A673 (cell line): Measurements from ENCODE around the gene PTGES2. TPM values are rescaled to one million over a fixed set of nuclear protein-coding genes. Genes with fewer than 3 reads are reported as not detected.
A peak's percentile ranks its signal among the peaks of the same experiment; 100 is the strongest.

Experiments
- Bru-seq: library from RNA; stranded (reverse); fragments of 400-500 nt; gene quantifications from one replicate; lab custom pipeline; 2021; lab: Mats Ljungman, UMichigan
- BruChase-seq, 2 experiments: library from RNA; stranded (reverse); fragments of 400-500 nt; gene quantifications; one replicate each; lab custom pipeline; 2021; lab: Mats Ljungman, UMichigan
- BruUV-seq: library from RNA; stranded (reverse); fragments of 400-500 nt; replicated peaks from 2 replicates; lab custom pipeline; 2021; lab: Mats Ljungman, UMichigan
- CTCF ChIA-PET: fragments of 300-600 bp; sonication (Branson Sonifier 250); formaldehyde crosslinking; loops from one replicate; lab custom pipeline; 2022; ENCODE audit warnings: antibody characterized with exemption; lab: Charles Lee
- POLR2A ChIA-PET: fragments of 300-600 bp; sonication (Branson Sonifier 250); formaldehyde crosslinking; loops from one replicate; lab custom pipeline; 2022; ENCODE audit warnings: antibody characterized with exemption; ENCODE audit not compliant: low non-redundant PET; lab: Charles Lee
- DNase-seq: peaks from one replicate; pipeline ENCODE4 v3.0.0-alpha.2; 2015; ENCODE audit warnings: low spot score
- H3K27ac ChIP-seq: fragments of 200-600 bp; sonication (generic); 2 replicates; pipeline ENCODE4 v1.5.1; 2016; ENCODE audit warnings: mixed run types, low read depth, mild to moderate bottlenecking, mixed read lengths, antibody characterized with exemption, low read length; ENCODE audit not compliant: poor library complexity, severe bottlenecking
- H3K27me3 ChIP-seq: fragments of 200-600 bp; sonication (generic); replicated peaks from 2 replicates; pipeline ENCODE4 v1.6.1; 2017; ENCODE audit warnings: mixed run types, low read depth, mild to moderate bottlenecking, mixed read lengths, antibody characterized with exemption, low read length; ENCODE audit not compliant: insufficient read depth, poor library complexity
- H3K36me3 ChIP-seq: fragments of 200-600 bp; sonication (generic); 2 replicates; pipeline ENCODE4 v1.6.1; 2016; ENCODE audit warnings: mixed run types, mild to moderate bottlenecking, mixed read lengths, antibody characterized with exemption, low read length; ENCODE audit not compliant: insufficient read depth, poor library complexity, severe bottlenecking
- H3K4me1 ChIP-seq: fragments of 200-600 bp; sonication (generic); 2 replicates; pipeline ENCODE4 v1.6.1; 2017; ENCODE audit warnings: mixed run types, mild to moderate bottlenecking, mixed read lengths, antibody characterized with exemption, low read length; ENCODE audit not compliant: insufficient read depth, poor library complexity, severe bottlenecking
- H3K4me3 ChIP-seq: fragments of 200-600 bp; sonication (generic); 2 replicates; pipeline ENCODE4 v1.5.1; 2016; ENCODE audit warnings: low read depth, mixed run types, mild to moderate bottlenecking, mixed read lengths, low read length; ENCODE audit not compliant: poor library complexity, severe bottlenecking
- H3K9me3 ChIP-seq: fragments of 200-600 bp; sonication (generic); 2 replicates; pipeline ENCODE4 v1.6.1; 2016; ENCODE audit warnings: mixed run types, low read depth, mild to moderate bottlenecking, mixed read lengths, antibody characterized with exemption, low read length; ENCODE audit not compliant: poor library complexity, severe bottlenecking
- EZH2 ChIP-seq: fragments of 200-600 bp; sonication (generic); IDR thresholded peaks from 2 replicates; pipeline ENCODE4 v1.6.1; 2017; ENCODE audit warnings: borderline replicate concordance, low read depth, mild to moderate bottlenecking, mixed read lengths, antibody characterized with exemption, low read length; ENCODE audit not compliant: poor library complexity, severe bottlenecking
- intact Hi-C: fragments of 100-400 bp; cut with micrococcal nuclease; formaldehyde crosslinking; loops from one replicate; pipeline ENCODE4 v1.10.0; 2022; ENCODE audit not compliant: unreplicated experiment
- long read RNA-seq: library from polyadenylated mRNA; stranded (forward); transcript quantifications from one replicate; pipeline ENCODE4 v2.0.0, GENCODE V29; 2022
- total RNA-seq: library from RNA; stranded (reverse); gene quantifications from 2 replicates; pipeline ENCODE4 v1.2.3, GENCODE V29; 2021
- TF ChIP-seq, protein P1 (sequence below): fragments of 300-800, 200-600 bp; sonication (generic); conservative IDR thresholded peaks from 2 replicates; pipeline ENCODE4 v1.5.1; 2017; ENCODE audit warnings: low read depth, mild to moderate bottlenecking, antibody characterized with exemption, low read length, moderate library complexity, mixed read lengths

PTGES2 gene
- 120 and 122 TPM in 2 replicates for total RNA-seq
- Bru-seq, nascent RNA: percentile 68 among the genes with signal in this experiment
- percentile 71 among the genes with signal in this experiment for BruChase-seq, experiment 1, labeled RNA remaining after a 2-hour chase
- BruChase-seq, experiment 2, labeled RNA remaining after a 6-hour chase: percentile 79 among the genes with signal in this experiment
- long read RNA-seq, transcript PTGES2-202 (7 exons, 2,331 nt): major isoform, 334 of 455 reads
- long read RNA-seq, partial matches to known transcripts: 50 of 455 reads
- long read RNA-seq, other reads (novel, unspliced or antisense): 67 of 455 reads

DNA sequence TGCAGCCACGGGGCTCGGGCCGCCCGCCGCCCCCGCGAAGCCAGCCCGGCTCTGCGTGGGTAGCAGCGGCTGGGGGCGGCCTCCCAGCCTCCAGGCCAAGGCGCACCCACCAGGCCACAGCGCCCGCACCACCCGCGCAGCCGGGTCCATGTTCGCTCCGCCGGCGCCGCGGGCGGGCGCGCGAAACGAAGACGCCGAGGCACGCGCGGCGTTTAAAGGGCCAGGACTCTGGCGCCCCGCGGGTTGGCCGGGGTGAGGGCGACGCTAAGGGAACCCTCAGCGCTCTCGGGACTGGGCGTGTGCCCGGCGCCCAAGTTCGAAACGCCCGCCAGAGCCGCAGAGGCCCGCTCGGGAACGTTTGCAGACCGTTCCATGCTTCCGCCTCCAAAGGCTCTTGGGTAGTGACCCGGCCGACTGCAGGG, at the start of gene PTGES2:
PTGES2 (minus strand) TSS at position 162 of the 422 bp plus-strand sequence; CDS start at position 150, 12 bp downstream.
- H3K4me1 ChIP-seq: peaks cover 20% of the 10 kb centered on the region
- intact Hi-C loops: no loop called here
- ChIA-PET CTCF (no interaction called here), POLR2A (no interaction called here)
- peak within 1 kb of the TSS; percentile 95 for H3K4me3 ChIP-seq
- H3K27me3 ChIP-seq: no peaks in the 10 kb centered on the region
- TF ChIP-seq, protein P1, sequence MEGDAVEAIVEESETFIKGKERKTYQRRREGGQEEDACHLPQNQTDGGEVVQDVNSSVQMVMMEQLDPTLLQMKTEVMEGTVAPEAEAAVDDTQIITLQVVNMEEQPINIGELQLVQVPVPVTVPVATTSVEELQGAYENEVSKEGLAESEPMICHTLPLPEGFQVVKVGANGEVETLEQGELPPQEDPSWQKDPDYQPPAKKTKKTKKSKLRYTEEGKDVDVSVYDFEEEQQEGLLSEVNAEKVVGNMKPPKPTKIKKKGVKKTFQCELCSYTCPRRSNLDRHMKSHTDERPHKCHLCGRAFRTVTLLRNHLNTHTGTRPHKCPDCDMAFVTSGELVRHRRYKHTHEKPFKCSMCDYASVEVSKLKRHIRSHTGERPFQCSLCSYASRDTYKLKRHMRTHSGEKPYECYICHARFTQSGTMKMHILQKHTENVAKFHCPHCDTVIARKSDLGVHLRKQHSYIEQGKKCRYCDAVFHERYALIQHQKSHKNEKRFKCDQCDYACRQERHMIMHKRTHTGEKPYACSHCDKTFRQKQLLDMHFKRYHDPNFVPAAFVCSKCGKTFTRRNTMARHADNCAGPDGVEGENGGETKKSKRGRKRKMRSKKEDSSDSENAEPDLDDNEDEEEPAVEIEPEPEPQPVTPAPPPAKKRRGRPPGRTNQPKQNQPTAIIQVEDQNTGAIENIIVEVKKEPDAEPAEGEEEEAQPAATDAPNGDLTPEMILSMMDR: no peak
- TF ChIP-seq EZH2: no peak
- no TSS peak for BruUV-seq
- H3K27ac ChIP-seq: peak within 1 kb of the TSS; percentile 96
- peak; percentile 93 for DNase-seq
- peaks cover 13% of the 10 kb centered on the region for H3K36me3 ChIP-seq
- no peaks in the 10 kb centered on the region for H3K9me3 ChIP-seq

DNA sequence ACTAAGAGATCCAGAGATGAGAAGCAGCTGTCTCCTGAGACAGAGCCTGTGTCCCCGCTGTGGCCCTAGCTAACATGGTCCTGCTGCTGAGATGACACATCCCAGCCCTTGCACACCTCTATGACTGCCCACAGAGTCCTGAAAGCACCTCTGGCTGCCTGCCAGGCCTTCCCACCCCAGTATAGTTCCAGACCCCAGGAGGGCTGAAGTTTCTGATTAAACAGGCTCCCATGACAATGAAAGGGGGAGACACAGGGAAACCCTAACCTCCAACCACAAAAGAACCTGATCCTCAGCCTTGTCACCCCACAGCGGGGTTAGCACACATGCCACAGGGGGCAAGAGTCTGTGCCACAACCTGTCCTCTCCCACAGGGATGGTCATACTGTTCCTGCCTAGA, 48.2 kb upstream of the PTGES2 start:
- POLR2A ChIA-PET: no interaction called here
- Histone ChIP-seq H3K36me3 (peaks cover 42% of the 10 kb centered on the region), H3K4me1 (no peaks in the 10 kb centered on the region), H3K27ac (peak overlapping the region; percentile 25), H3K4me3 (no peak overlapping the region), H3K27me3 (no peaks in the 10 kb centered on the region), H3K9me3 (no peaks in the 10 kb centered on the region)
- BruUV-seq: no TSS peak
- DNase-seq: no peak
- intact Hi-C loops: no loop called here
- CTCF ChIA-PET: no interaction called here
- TF ChIP-seq EZH2: no peak

DNA sequence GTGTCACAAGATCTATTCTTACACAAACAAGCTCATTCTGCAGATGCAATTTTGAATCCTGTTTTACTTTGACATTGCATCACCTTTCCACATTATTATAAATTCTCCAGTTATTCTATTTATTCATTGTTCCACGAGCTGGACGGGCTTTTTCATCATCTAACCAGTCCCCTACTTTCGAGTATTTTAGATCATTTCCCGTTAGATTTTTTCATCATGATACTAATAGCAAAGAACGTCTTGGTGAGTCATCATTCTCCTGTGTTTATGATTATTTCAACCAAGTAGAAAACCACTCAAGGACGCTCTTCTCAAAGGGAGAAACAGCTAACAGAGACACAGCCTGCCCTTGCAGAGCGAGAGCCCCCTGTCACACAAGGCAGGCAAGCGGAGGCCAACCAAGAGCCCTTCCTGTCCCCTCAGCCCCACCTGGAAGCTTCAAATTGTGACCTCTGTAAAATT, 47.6 kb upstream of the PTGES2 start:
- no peak overlapping the region for H3K4me3 ChIP-seq
- H3K27me3 ChIP-seq: no peaks in the 10 kb centered on the region
- ChIA-PET CTCF (no interaction called here), POLR2A (no interaction called here)
- peak overlapping the region; percentile 25 for H3K27ac ChIP-seq
- intact Hi-C loops: no loop called here
- no peaks in the 10 kb centered on the region for H3K4me1 ChIP-seq
- no TSS peak for BruUV-seq
- no peak for DNase-seq
- no peaks in the 10 kb centered on the region for H3K9me3 ChIP-seq
- TF ChIP-seq, protein P1: no peak
- TF ChIP-seq EZH2: no peak
- H3K36me3 ChIP-seq: peaks cover 38% of the 10 kb centered on the region
